IMR-90 (cell line): Measurements from ENCODE around the gene ATP4B. TPM values are rescaled to one million over a fixed set of nuclear protein-coding genes. Genes with fewer than 3 reads are reported as not detected.

Experiments used
- ATAC-seq: fragments of 200-7000 bp; cut with Tn5 transposase; 2 replicates; pipeline ENCODE4 v1.9.1; 2020; ENCODE audit warnings: low read depth, mild to moderate bottlenecking, moderate library complexity
- BruUV-seq: library from RNA; stranded (reverse); fragments of 400-500 nt; replicated peaks from 2 replicates; lab custom pipeline; 2021; lab: Mats Ljungman, UMichigan
- CTCF ChIA-PET: fragments of 300-600 bp; formaldehyde crosslinking; extraction: SDS; loops from one replicate; lab custom pipeline; 2021; ENCODE audit warnings: antibody characterized with exemption; lab: Yijun Ruan, JAX
- POLR2A ChIA-PET: fragments of 300-600 bp; sonication (Branson Sonifier 250); formaldehyde crosslinking; loops from one replicate; lab custom pipeline; 2022; ENCODE audit warnings: antibody characterized with exemption; ENCODE audit not compliant: unreplicated experiment; lab: Charles Lee
- DNase-seq: peaks from one replicate; pipeline ENCODE4 v3.0.0; 2013
- H2AFZ ChIP-seq: replicated peaks from 2 replicates; pipeline ENCODE3; 2013; ENCODE audit warnings: low read length, mild to moderate bottlenecking; ENCODE audit not compliant: poor library complexity
- H2AK5ac ChIP-seq: 2 replicates; pipeline ENCODE4 v1.6.1; 2013; ENCODE audit warnings: low read depth, low read length, inconsistent platforms
- H2AK9ac ChIP-seq: replicated peaks from 2 replicates; pipeline ENCODE3; 2013; ENCODE audit warnings: mild to moderate bottlenecking, low read depth, low read length, moderate library complexity; ENCODE audit not compliant: poor library complexity
- H2BK120ac ChIP-seq: 2 replicates; pipeline ENCODE4 v1.6.1; 2013; ENCODE audit warnings: low read depth, low read length, inconsistent platforms
- H2BK15ac ChIP-seq: 3 replicates; pipeline ENCODE4 v1.6.1; 2013; ENCODE audit warnings: low read depth, low read length, inconsistent platforms
- H2BK20ac ChIP-seq: 2 replicates; pipeline ENCODE4 v1.6.1; 2013; ENCODE audit warnings: low read depth, mild to moderate bottlenecking, inconsistent platforms, low read length, moderate library complexity
- H2BK5ac ChIP-seq: 2 replicates; pipeline ENCODE4 v1.6.1; 2013; ENCODE audit warnings: mild to moderate bottlenecking, low read depth, low read length, inconsistent platforms; ENCODE audit not compliant: poor library complexity, severe bottlenecking
- H3K14ac ChIP-seq: replicated peaks from 2 replicates; pipeline ENCODE4 v1.6.1; 2013; ENCODE audit warnings: low read depth, low read length, inconsistent platforms
- H3K18ac ChIP-seq: 2 replicates; pipeline ENCODE4 v1.6.1; 2013; ENCODE audit warnings: low read depth, low read length, control low read depth
- H3K23ac ChIP-seq: 2 replicates; pipeline ENCODE4 v1.6.1; 2013; ENCODE audit warnings: low read depth, low read length, inconsistent platforms
- H3K27ac ChIP-seq: 2 replicates; pipeline ENCODE4 v1.5.1; 2013; ENCODE audit warnings: mild to moderate bottlenecking, control low read depth, low read length; ENCODE audit not compliant: insufficient read depth
- H3K27me3 ChIP-seq: 2 replicates; pipeline ENCODE4 v1.6.1; 2013; ENCODE audit warnings: low read length; ENCODE audit not compliant: control insufficient read depth, insufficient read depth
- H3K36me3 ChIP-seq: 2 replicates; pipeline ENCODE4 v1.6.1; 2013; ENCODE audit warnings: low read length, mixed read lengths; ENCODE audit not compliant: control insufficient read depth, insufficient read depth
- H3K4ac ChIP-seq: 2 replicates; pipeline ENCODE4 v1.6.1; 2013; ENCODE audit warnings: low read depth, low read length, inconsistent platforms
- H3K4me1 ChIP-seq: 2 replicates; pipeline ENCODE4 v1.6.1; 2013; ENCODE audit warnings: low read length, mixed read lengths; ENCODE audit not compliant: control insufficient read depth, insufficient read depth
- H3K4me2 ChIP-seq: 2 replicates; pipeline ENCODE4 v1.6.1; 2013; ENCODE audit warnings: low read depth, mild to moderate bottlenecking, control low read depth, low read length, moderate library complexity
- H3K4me3 ChIP-seq: 2 replicates; pipeline ENCODE4 v1.5.1; 2013; ENCODE audit warnings: low read depth, mild to moderate bottlenecking, control low read depth, low read length, moderate library complexity; ENCODE audit not compliant: insufficient read depth
- H3K56ac ChIP-seq: 2 replicates; pipeline ENCODE4 v1.6.1; 2013; ENCODE audit warnings: low read length, inconsistent platforms; ENCODE audit not compliant: insufficient read depth; ENCODE audit errors: extremely low read depth
- H3K79me1 ChIP-seq, 2 experiments: 2 replicates each; pipeline ENCODE4 v1.6.1; 2013; ENCODE audit warnings: low read length in 2 of 2, inconsistent platforms in 1 of 2, low read depth in 1 of 2
- H3K9ac ChIP-seq: 2 replicates; pipeline ENCODE4 v1.6.1; 2013; ENCODE audit warnings: low read depth, low read length, control low read depth
- H3K9me1 ChIP-seq: 2 replicates; pipeline ENCODE4 v1.6.1; 2013; ENCODE audit warnings: low read length, inconsistent platforms; ENCODE audit not compliant: insufficient read depth
- H3K9me3 ChIP-seq: 2 replicates; pipeline ENCODE4 v1.6.1; 2013; ENCODE audit warnings: low read length; ENCODE audit not compliant: control insufficient read depth, insufficient read depth
- H4K20me1 ChIP-seq: 2 replicates; pipeline ENCODE4 v1.6.1; 2013; ENCODE audit warnings: low read length, inconsistent platforms; ENCODE audit not compliant: insufficient read depth
- H4K5ac ChIP-seq: 2 replicates; pipeline ENCODE4 v1.6.1; 2013; ENCODE audit warnings: mild to moderate bottlenecking, low read depth, low read length, control low read depth
- H4K8ac ChIP-seq, 2 experiments: 2 replicates each; pipeline ENCODE4 v1.6.1; 2013; ENCODE audit warnings: low read depth in 2 of 2, low read length in 2 of 2, control low read depth in 1 of 2, inconsistent platforms in 1 of 2
- H4K91ac ChIP-seq: 2 replicates; pipeline ENCODE4 v1.6.1; 2013; ENCODE audit warnings: low read depth, low read length, inconsistent platforms; ENCODE audit not compliant: insufficient read depth
- BHLHE40 ChIP-seq: fragments of 150-350 bp; IDR thresholded peaks from 2 replicates; pipeline ENCODE4 v1.6.1; 2016; ENCODE audit warnings: mild to moderate bottlenecking, low read depth, low read length
- CEBPB ChIP-seq: IDR thresholded peaks from 2 replicates; pipeline ENCODE4 v1.6.1; 2012; ENCODE audit warnings: low read depth, low read length, improper control_type of control experiment
- CHD1 ChIP-seq: IDR thresholded peaks from 2 replicates; pipeline ENCODE4 v1.6.1; 2012; ENCODE audit warnings: low read depth, low read length, improper control_type of control experiment
- CTCF ChIP-seq: conservative IDR thresholded peaks from 2 replicates; pipeline ENCODE4 v1.5.1; 2012; ENCODE audit warnings: mild to moderate bottlenecking, low read depth, low read length, improper control_type of control experiment
- ELK1 ChIP-seq: fragments of 150-350 bp; IDR thresholded peaks from 2 replicates; pipeline ENCODE4 v1.6.1; 2016; ENCODE audit warnings: low read depth, mild to moderate bottlenecking, low read length, moderate library complexity, borderline replicate concordance
- FOS ChIP-seq: fragments of 150-350 bp; IDR thresholded peaks from 2 replicates; pipeline ENCODE4 v1.6.1; 2016; ENCODE audit warnings: low read depth, low read length
- MAFK ChIP-seq: IDR thresholded peaks from 2 replicates; pipeline ENCODE4 v1.6.1; 2012; ENCODE audit warnings: low read depth, low read length, improper control_type of control experiment
- MAZ ChIP-seq: IDR thresholded peaks from 2 replicates; pipeline ENCODE4 v1.6.1; 2012; ENCODE audit warnings: low read depth, mild to moderate bottlenecking, low read length, improper control_type of control experiment, moderate library complexity, borderline replicate concordance
- MXI1 ChIP-seq: IDR thresholded peaks from 2 replicates; pipeline ENCODE4 v1.6.1; 2012; ENCODE audit warnings: low read depth, mild to moderate bottlenecking, low read length, moderate library complexity, borderline replicate concordance
- NFE2L2 ChIP-seq: fragments of 150-350 bp; IDR thresholded peaks from 2 replicates; pipeline ENCODE4 v1.6.1; 2016; ENCODE audit warnings: low read depth, mild to moderate bottlenecking, low read length
- POLR2A ChIP-seq: IDR thresholded peaks from 2 replicates; pipeline ENCODE4 v1.6.1; 2012; ENCODE audit warnings: mild to moderate bottlenecking, low read depth, low read length
- RAD21 ChIP-seq: IDR thresholded peaks from 2 replicates; pipeline ENCODE4 v1.6.1; 2012; ENCODE audit warnings: low read length, improper control_type of control experiment
- RCOR1 ChIP-seq: IDR thresholded peaks from 2 replicates; pipeline ENCODE4 v1.6.1; 2012; ENCODE audit warnings: mild to moderate bottlenecking, low read length, improper control_type of control experiment; ENCODE audit not compliant: insufficient replicate concordance
- RFX5 ChIP-seq: IDR thresholded peaks from 2 replicates; pipeline ENCODE4 v1.8.0; 2012; ENCODE audit warnings: low read depth, mild to moderate bottlenecking, low read length, moderate library complexity
- SMC3 ChIP-seq: fragments of 150-350 bp; IDR thresholded peaks from 2 replicates; pipeline ENCODE4 v1.6.1; 2016; ENCODE audit warnings: low read depth, mild to moderate bottlenecking, antibody characterized with exemption, low read length, moderate library complexity
- USF2 ChIP-seq: fragments of 150-350 bp; IDR thresholded peaks from 2 replicates; pipeline ENCODE4 v1.6.1; 2017; ENCODE audit warnings: mild to moderate bottlenecking, antibody characterized with exemption, low read length, low read depth
- WGBS, 2 experiments: methylation state at CpG; one replicate each; pipeline versions ENCODE4 v1.1.5 to v1.1.7; 2013; ENCODE audit warnings: missing lambda C conversion rate in 2 of 2; ENCODE audit not compliant: insufficient read length in 1 of 2; ENCODE audit errors: extremely low coverage in 2 of 2; 5-methylcytosine and 5-hydroxymethylcytosine counted together
- dilution Hi-C: fragments of 300-500 bp; cut with HindIII; formaldehyde crosslinking; loops from one replicate; pipeline ENCODE4 v1.14.3; 2018; ENCODE audit warnings: low sequenced_read_pairs; ENCODE audit not compliant: unreplicated experiment
- in situ Hi-C: fragments of 300-500 bp; cut with MboI; formaldehyde crosslinking; loops from 3 replicates; pipeline ENCODE4 v1.14.3; 2019; ENCODE audit warnings: low sequenced_read_pairs, inconsistent platforms, mixed read lengths
- intact Hi-C: fragments of 100-400 bp; cut with micrococcal nuclease; formaldehyde crosslinking; loops from 2 replicates; pipeline ENCODE4 v1.10.0; 2022
- polyA plus RNA-seq, 3 experiments: library from polyadenylated mRNA; depleted of rRNA; stranded (reverse); fragments of >200 nt; gene quantifications; 2 replicates each; pipeline ENCODE4 v1.2.3, GENCODE V29; 2012; ENCODE audit warnings: low replicate concordance in 1 of 3
- total RNA-seq: library from RNA; depleted of rRNA; stranded (reverse); fragments of >200 nt; gene quantifications from 2 replicates; pipeline ENCODE4 v1.2.3, GENCODE V29; 2012

The ATP4B gene
- total and polyA plus RNA-seq, 2 of the 4 experiments (the other 2 are of a cell fraction) = not detected

GRCh38 chr13:113660066-113660465 lies 2.1 kb upstream of the ATP4B start:
- WGBS, 2 experiments = no CpG with 5 or more reads among the region's 3 CpGs
- in situ Hi-C loops (no loop called here), dilution Hi-C loops (no loop called here), intact Hi-C loops (no loop called here)
- DNase-seq (no peak), ATAC-seq (no peak)
- Histone ChIP-seq H3K56ac (no peak overlapping the region), H3K79me1 (no peaks in the 10 kb centered on the region), H3K9me3 (peaks cover 3% of the 10 kb centered on the region), H2BK20ac (no peak overlapping the region), H3K4me3 (no peak overlapping the region), H2AK9ac (no peak overlapping the region), H3K23ac (no peak overlapping the region), H3K4ac (no peak overlapping the region), H3K27me3 (peaks cover 7% of the 10 kb centered on the region), H2BK5ac (no peak overlapping the region), H4K20me1 (0 out of 2 replicates have a peak, but pooled peaks cover 2% of the 10 kb centered on the region), H3K14ac (no peak overlapping the region), H2BK120ac (no peak overlapping the region), H4K8ac (no peak overlapping the region), H3K36me3 (no peaks in the 10 kb centered on the region), H4K91ac (no peak overlapping the region), H3K27ac (no peak overlapping the region), H2BK15ac (no peak overlapping the region), H4K5ac (no peak overlapping the region), H3K18ac (no peak overlapping the region), H3K9ac (no peak overlapping the region), H3K4me1 (no peaks in the 10 kb centered on the region), H3K9me1 (no peaks in the 10 kb centered on the region), H2AK5ac (no peak overlapping the region), H3K4me2 (no peak overlapping the region), H2AFZ (no peak overlapping the region)
- POLR2A ChIA-PET = no interaction called here
- no peak for TF ChIP-seq CHD1
- TF ChIP-seq CEBPB = no peak
- no peak for TF ChIP-seq FOS
- no peak for TF ChIP-seq RCOR1
- TF ChIP-seq MXI1 = no peak
- TF ChIP-seq USF2 = no peak
- no peak for TF ChIP-seq RAD21
- no peak for TF ChIP-seq RFX5
- no peak for TF ChIP-seq MAFK
- TF ChIP-seq NFE2L2 = no peak
- no peak for TF ChIP-seq ELK1
- TF ChIP-seq MAZ = no peak
- no peak for TF ChIP-seq SMC3
- no peak for TF ChIP-seq CTCF
- no peak for TF ChIP-seq POLR2A
- TF ChIP-seq BHLHE40 = no peak
- BruUV-seq = no TSS peak
- CTCF ChIA-PET = no interaction called here
